Neural cell (in vitro differentiated cells): ENCODE results near the gene WNT16. TPM values are rescaled to one million over a fixed set of nuclear protein-coding genes. Genes with fewer than 3 reads are reported as not detected.

ENCODE experiments used
- H2AFZ ChIP-seq: fragments of 200-600, 300-800 bp; sonication (generic), shearing (Covaris generic); 2 replicates; pipeline ENCODE4 v1.6.0; 2014; ENCODE audit warnings: low read depth, mild to moderate bottlenecking, antibody characterized with exemption, low read length, moderate library complexity
- H3F3A ChIP-seq: fragments of 200-600 bp; shearing (Covaris generic); 2 replicates; pipeline ENCODE4 v1.6.1; 2016; ENCODE audit warnings: mild to moderate bottlenecking, moderate library complexity, mixed read lengths, antibody characterized with exemption, low read length; ENCODE audit not compliant: insufficient read depth, poor library complexity, severe bottlenecking
- H3K27ac ChIP-seq: fragments of 200-600, 300-800 bp; sonication (generic), shearing (Covaris generic); 2 replicates; pipeline ENCODE4 v1.5.1; 2014; ENCODE audit warnings: mild to moderate bottlenecking, low read length, moderate library complexity
- H3K27me3 ChIP-seq: fragments of 300-800, 200-600 bp; sonication (generic), shearing (Covaris generic); 2 replicates; pipeline ENCODE4 v1.6.0; 2014; ENCODE audit warnings: mild to moderate bottlenecking, low read depth, low read length, moderate library complexity; ENCODE audit not compliant: insufficient read depth
- H3K36me3 ChIP-seq: fragments of 300-800, 200-600 bp; sonication (generic), shearing (Covaris generic); 2 replicates; pipeline ENCODE4 v1.5.1; 2014; ENCODE audit warnings: mild to moderate bottlenecking, antibody characterized with exemption, low read length, moderate library complexity; ENCODE audit not compliant: insufficient read depth
- H3K4me2 ChIP-seq: fragments of 300-800, 200-600 bp; sonication (generic), shearing (Covaris generic); 2 replicates; pipeline ENCODE4 v1.6.0; 2014; ENCODE audit warnings: mild to moderate bottlenecking, low read length
- H3K4me3 ChIP-seq: fragments of 300-800, 200-600 bp; sonication (generic), shearing (Covaris generic); 2 replicates; pipeline ENCODE4 v1.5.1; 2014; ENCODE audit warnings: mild to moderate bottlenecking, low read length, moderate library complexity
- H3K79me2 ChIP-seq: fragments of 200-600 bp; shearing (Covaris generic); replicated peaks from 2 replicates; pipeline ENCODE4 v1.6.0; 2014; ENCODE audit warnings: mild to moderate bottlenecking, low read length, moderate library complexity; ENCODE audit not compliant: insufficient read depth
- H3K9ac ChIP-seq: fragments of 300-800, 200-600 bp; sonication (generic), shearing (Covaris generic); 2 replicates; pipeline ENCODE4 v1.6.1; 2016; ENCODE audit warnings: mild to moderate bottlenecking, low read length, mixed read lengths
- H3K9me2 ChIP-seq: fragments of 200-600 bp; shearing (Covaris generic); 2 replicates; pipeline ENCODE4 v1.6.1; 2016; ENCODE audit warnings: mild to moderate bottlenecking, low read length, mixed read lengths; ENCODE audit not compliant: insufficient read depth
- H3K9me3 ChIP-seq: fragments of 200-600, 300-800 bp; sonication (generic), shearing (Covaris generic); 2 replicates; pipeline ENCODE4 v1.6.1; 2016; ENCODE audit warnings: mild to moderate bottlenecking, mixed run types, low read length, moderate library complexity, mixed read lengths
- H4K20me1 ChIP-seq: fragments of 200-600 bp; shearing (Covaris generic); 2 replicates; pipeline ENCODE4 v1.6.1; 2016; ENCODE audit warnings: mild to moderate bottlenecking, mixed run types; ENCODE audit not compliant: insufficient read depth
- CTCF ChIP-seq: fragments of 450-650 bp; IDR thresholded peaks from 2 replicates; pipeline ENCODE4 v1.5.1; 2014; ENCODE audit warnings: antibody characterized with exemption, mild to moderate bottlenecking, moderate library complexity; ENCODE audit not compliant: poor library complexity, severe bottlenecking
- EP300 ChIP-seq: fragments of 450-650 bp; conservative IDR thresholded peaks from 2 replicates; pipeline ENCODE4 v1.6.1; 2014; ENCODE audit warnings: antibody characterized with exemption, mild to moderate bottlenecking, moderate library complexity; ENCODE audit not compliant: poor library complexity, severe bottlenecking
- EZH2 ChIP-seq: fragments of 200-600, 300-800 bp; shearing (Covaris generic), sonication (generic); IDR thresholded peaks from 2 replicates; pipeline ENCODE4 v1.6.1; 2014; ENCODE audit warnings: antibody characterized with exemption, low read length, borderline replicate concordance, mild to moderate bottlenecking; ENCODE audit not compliant: insufficient read depth, poor library complexity, severe bottlenecking
- MXI1 ChIP-seq: fragments of 450-650 bp; conservative IDR thresholded peaks from 2 replicates; pipeline ENCODE4 v1.6.1; 2014; ENCODE audit warnings: antibody characterized with exemption, mild to moderate bottlenecking; ENCODE audit not compliant: poor library complexity, severe bottlenecking
- POLR2AphosphoS5 ChIP-seq: IDR thresholded peaks from 2 replicates; pipeline ENCODE4 v1.6.1; 2012
- RAD21 ChIP-seq: fragments of 450-650 bp; conservative IDR thresholded peaks from 2 replicates; pipeline ENCODE4 v1.6.1; 2014; ENCODE audit warnings: antibody characterized with exemption, mild to moderate bottlenecking, moderate library complexity
- REST ChIP-seq: IDR thresholded peaks from 2 replicates; pipeline ENCODE4 v1.6.1; 2012; ENCODE audit warnings: borderline replicate concordance
- SMC3 ChIP-seq: fragments of 450-650 bp; conservative IDR thresholded peaks from 2 replicates; pipeline ENCODE4 v1.6.1; 2014; ENCODE audit warnings: antibody characterized with exemption, mild to moderate bottlenecking, moderate library complexity; ENCODE audit not compliant: poor library complexity
- TAF1 ChIP-seq: IDR thresholded peaks from 2 replicates; pipeline ENCODE4 v1.6.1; 2012; ENCODE audit warnings: low read depth
- polyA plus RNA-seq: library from polyadenylated mRNA; depleted of rRNA; stranded (reverse); fragments of >200 nt; gene quantifications from 2 replicates; pipeline ENCODE4 v1.2.3, GENCODE V29; 2014

WNT16 gene
- polyA plus RNA-seq, 1 donor from 2014 or later = not detected

GRCh38 chr7:121334875-121335648 is 6.3 kb downstream of the WNT16 start:
- H3K79me2 ChIP-seq = no peaks in the 10 kb centered on the region
- no peak overlapping the region for H3K9ac ChIP-seq
- H2AFZ ChIP-seq = no peak overlapping the region
- no peak overlapping the region for H3K4me2 ChIP-seq
- no peak overlapping the region for H3K27ac ChIP-seq
- H3K9me2 ChIP-seq = no peaks in the 10 kb centered on the region
- no peaks in the 10 kb centered on the region for H3F3A ChIP-seq
- H3K27me3 ChIP-seq = peaks cover 45% of the 10 kb centered on the region
- H3K9me3 ChIP-seq = no peaks in the 10 kb centered on the region
- TF ChIP-seq POLR2AphosphoS5 = no peak
- TF ChIP-seq SMC3 = no peak
- no peak for TF ChIP-seq MXI1
- TF ChIP-seq CTCF = no peak
- no peak for TF ChIP-seq EZH2
- no peak for TF ChIP-seq TAF1
- TF ChIP-seq EP300 = no peak
- no peak for TF ChIP-seq RAD21
- TF ChIP-seq REST = no peak
- no peaks in the 10 kb centered on the region for H4K20me1 ChIP-seq
- no peaks in the 10 kb centered on the region for H3K36me3 ChIP-seq
- no peak overlapping the region for H3K4me3 ChIP-seq

GRCh38 chr7:121336579-121336978 is 7.8 kb downstream of the WNT16 start:
- H3K27me3 ChIP-seq = peaks cover 29% of the 10 kb centered on the region
- H3K4me3 ChIP-seq = no peak overlapping the region
- TF ChIP-seq TAF1 (no peak), RAD21 (no peak), POLR2AphosphoS5 (no peak), SMC3 (no peak), EZH2 (no peak), EP300 (no peak)
- H3F3A ChIP-seq = no peaks in the 10 kb centered on the region
- H3K9me3 ChIP-seq = no peaks in the 10 kb centered on the region
- H4K20me1 ChIP-seq = no peaks in the 10 kb centered on the region
- H3K9ac ChIP-seq = no peak overlapping the region
- H2AFZ ChIP-seq = no peak overlapping the region
- H3K9me2 ChIP-seq = no peaks in the 10 kb centered on the region
- no peak overlapping the region for H3K4me2 ChIP-seq
- no peaks in the 10 kb centered on the region for H3K79me2 ChIP-seq
- no peak overlapping the region for H3K27ac ChIP-seq
- H3K36me3 ChIP-seq = no peaks in the 10 kb centered on the region
